Activated T-cell treated with anti-CD3 and anti-CD28 coated beads, Interleukin-2, amount 50 U/mL, for 48 hours (primary cell): Measurements from ENCODE around the gene BEST2.

Experiments
- DNase-seq, 2 experiments: peaks; one replicate each; pipeline ENCODE4 v3.0.0-alpha.2; 2020

BEST2 gene

GRCh38 chr19:12731337-12731736, 20.3 kb upstream of the BEST2 start:
- DNase-seq: no peak

- DNase-seq: peak; percentile 71 to 75
These were observed 18.0 kb upstream of the BEST2 start for GRCh38 chr19:12733369-12734214.

DNA sequence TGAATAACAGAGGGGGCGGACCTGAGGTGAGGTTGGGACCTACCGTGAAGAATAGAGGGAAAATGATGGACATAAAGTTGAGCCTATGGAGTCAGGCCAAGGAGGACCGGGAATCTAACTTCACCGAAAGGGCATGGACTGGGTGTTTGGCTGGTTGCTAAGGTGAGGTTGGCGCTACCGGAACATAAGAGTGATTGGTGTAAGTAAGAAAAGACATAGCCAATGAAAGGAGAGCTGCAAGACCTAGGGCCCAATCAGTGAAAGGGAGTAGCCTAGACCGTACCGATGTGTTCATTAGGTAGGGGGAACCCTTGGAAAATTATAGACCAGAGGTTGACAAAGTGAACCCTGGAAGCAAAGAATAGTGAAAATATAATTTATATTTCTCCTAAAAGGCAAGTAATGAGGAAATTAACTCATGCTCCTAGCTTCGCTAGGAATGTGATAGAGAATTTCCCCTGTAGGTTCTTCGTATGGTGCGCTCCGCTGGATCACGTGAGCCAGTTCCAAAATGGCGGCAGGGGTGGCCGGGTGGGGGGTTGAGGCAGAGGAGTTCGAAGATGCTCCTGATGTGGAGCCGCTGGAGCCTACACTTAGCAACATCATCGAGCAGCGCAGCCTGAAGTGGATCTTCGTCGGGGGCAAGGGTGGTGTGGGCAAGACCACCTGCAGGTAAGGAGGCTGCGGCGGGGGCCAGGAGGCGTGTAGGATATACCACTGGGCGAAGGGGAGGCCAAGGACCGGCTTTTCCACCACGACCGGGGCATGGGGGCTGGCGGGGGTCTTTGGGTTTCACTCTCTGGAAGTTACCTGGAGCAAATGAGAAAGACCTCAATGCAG, 14.4 kb upstream of the BEST2 start, which contains the start of gene GET3:
GET3 (plus strand) TSS at position 503 of the 840 bp plus-strand sequence; CDS start at position 512, 9 bp downstream.
- peak; percentile 82 to 83 for DNase-seq

DNA sequence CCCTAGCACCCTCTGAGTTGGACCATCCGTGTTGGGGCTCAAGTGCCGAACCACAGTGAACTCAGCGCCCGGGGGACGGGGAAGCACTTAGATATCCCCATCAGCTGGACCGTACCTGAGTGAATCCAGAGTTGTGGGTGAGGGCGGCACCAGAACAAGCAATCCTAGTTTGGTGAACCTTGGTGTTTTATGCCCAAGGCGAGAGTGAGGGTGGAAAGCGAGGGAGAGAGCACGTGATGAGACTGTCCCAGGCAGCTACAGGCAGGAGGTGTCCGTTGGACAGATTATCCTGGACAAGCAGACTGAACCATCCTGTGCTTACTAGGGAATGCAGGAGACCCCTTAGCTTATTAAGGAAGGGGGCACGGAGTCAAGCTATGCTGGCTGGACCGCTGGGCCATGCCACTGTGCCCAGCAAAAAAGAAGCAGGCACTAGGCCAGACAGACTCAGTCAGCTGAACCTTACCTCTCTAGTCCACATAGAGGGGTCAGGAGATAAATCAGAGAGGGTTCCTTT, 13.7 kb upstream of the BEST2 start:
- DNase-seq: no peak

DNA sequence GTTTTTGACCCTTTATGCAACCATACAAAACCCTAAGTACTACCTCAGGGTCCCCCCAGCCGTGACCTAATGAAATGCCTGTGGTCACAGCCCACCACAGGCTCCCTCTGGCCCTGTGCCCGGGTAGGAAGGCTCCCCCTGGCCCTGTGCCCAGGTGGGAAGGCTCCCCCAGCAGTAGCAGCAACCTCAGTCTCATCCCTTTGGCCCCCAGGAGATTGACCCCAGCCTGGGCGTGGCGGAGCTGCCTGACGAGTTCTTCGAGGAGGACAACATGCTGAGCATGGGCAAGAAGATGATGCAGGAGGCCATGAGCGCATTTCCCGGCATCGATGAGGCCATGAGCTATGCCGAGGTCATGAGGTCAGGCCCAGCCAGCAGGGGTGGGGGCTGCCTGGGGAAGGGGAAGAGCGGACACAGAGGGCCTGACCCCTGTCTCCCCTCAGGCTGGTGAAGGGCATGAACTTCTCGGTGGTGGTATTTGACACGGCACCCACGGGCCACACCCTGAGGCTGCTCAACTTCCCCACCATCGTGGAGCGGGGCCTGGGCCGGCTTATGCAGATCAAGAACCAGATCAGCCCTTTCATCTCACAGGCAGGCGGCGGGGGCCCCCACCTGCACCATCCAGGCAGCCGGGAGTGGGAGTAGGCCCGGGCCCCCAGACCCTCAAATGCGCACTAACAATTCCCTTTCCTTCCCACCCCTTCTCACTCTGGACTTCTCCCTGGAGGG, 6.3 kb upstream of the BEST2 start:
- no peak for DNase-seq

DNA sequence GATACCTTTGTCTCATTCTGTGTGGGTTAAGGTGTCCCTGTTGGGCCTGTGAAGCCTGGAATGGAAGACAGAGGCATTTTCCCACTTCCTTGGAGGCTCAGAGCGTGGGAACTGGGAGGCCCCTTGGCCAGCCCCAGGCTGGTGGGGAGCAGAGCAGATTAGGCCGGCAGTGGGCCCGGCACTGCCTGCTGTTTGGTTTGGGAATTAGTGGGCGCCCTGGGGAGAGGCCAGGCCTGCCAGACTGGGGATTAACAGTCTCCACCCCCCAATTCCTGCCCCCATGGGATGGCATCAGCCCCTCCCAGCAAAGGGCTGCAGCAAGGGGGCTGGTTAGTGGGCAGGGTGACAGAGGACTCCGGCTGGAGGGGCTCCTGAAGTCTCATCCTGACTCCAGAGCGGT, 3.1 kb upstream of the BEST2 start:
- no peak for DNase-seq

GRCh38 chr19:12749938-12750521, 1.6 kb upstream of the BEST2 start:
- no peak for DNase-seq

- DNase-seq: no peak
These were observed 740 bp upstream of the BEST2 start for GRCh38 chr19:12750851-12751250.

GRCh38 chr19:12752056-12752781, 628 bp downstream of the BEST2 start:
- DNase-seq: no peak

DNA sequence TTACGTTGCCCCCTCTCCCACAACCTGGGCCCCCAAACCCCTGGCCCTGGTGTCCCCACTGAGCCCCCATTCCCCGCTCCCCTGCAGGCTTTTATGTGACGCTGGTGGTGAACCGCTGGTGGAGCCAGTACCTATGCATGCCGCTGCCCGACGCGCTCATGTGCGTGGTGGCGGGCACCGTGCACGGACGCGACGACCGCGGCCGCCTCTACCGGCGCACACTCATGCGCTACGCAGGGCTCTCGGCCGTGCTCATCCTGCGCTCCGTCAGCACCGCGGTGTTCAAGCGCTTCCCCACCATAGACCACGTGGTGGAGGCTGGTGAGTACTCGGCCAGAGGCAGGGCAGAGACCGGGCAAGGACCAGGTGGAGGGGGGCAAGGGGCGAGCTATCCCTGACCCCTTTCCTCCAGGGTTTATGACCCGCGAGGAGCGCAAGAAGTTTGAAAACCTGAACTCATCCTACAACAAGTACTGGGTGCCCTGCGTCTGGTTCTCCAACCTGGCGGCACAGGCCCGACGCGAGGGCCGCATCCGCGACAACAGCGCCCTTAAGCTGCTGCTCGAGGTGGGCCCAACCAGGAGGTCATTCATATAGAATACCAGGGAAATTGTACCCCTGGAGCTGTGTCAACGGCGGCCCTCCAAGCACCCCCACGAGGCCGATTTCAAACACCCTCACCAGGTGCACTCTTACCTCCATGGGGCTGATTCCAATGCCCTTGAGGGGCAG, 3.0 kb downstream of the BEST2 start:
- no peak for DNase-seq

GRCh38 chr19:12756150-12756883, 4.7 kb downstream of the BEST2 start:
- DNase-seq: no peak

- DNase-seq: peak; percentile 82 to 86
These were observed 6.1 kb downstream of the BEST2 start for GRCh38 chr19:12757544-12758274.

DNA sequence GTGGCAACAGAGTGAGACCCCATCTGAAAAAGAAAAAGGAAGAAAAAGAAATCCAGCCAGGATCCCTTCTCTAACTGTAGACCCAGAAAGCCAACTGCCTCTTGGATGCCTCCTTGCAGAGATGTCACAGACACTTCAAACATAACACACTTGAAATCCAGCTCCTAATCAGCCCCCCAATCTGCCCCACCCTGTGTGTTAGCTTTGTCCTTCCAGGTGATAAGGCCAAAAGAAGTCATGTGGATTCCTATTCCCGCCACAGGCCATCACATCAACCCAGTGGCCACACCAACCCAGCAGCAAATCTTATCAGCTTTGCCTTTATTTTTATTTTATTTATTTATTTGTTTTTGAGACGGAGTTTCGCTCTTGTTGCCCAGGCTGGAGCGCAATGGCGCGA, 8.1 kb downstream of the BEST2 start:
- DNase-seq: no peak

- DNase-seq: no peak
These were observed 11.5 kb downstream of the BEST2 start for GRCh38 chr19:12763100-12763499.

- no peak for DNase-seq
These were observed 13.1 kb downstream of the BEST2 start for GRCh38 chr19:12764698-12765097.

DNA sequence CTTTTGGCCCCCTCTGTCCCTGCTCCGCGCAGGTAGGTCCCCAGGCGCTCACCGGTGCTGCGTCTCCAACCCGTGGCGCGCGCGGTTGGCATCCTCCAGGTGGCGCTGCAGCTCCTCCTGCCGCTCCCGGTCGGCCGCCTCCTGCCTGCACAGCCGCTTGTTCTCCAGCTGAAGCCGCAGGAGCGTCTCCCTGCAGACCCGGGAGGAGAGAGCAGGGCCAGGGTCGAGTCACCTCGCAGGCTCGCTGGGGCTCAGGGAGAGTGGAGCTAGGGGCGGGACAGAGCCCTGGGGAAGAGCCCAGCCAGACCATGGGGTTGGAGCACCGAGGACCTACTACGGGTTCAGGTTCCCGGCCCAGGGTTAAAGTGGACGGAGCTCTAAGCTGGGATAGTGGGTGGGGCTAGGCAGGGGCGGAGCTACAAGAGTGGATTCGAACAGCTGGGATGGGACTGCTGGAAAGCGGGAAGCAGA, 14.5 kb downstream of the BEST2 start:
- DNase-seq: peak; percentile 90 to 94

GRCh38 chr19:12767150-12767549, 15.6 kb downstream of the BEST2 start:
- DNase-seq: no peak

DNA sequence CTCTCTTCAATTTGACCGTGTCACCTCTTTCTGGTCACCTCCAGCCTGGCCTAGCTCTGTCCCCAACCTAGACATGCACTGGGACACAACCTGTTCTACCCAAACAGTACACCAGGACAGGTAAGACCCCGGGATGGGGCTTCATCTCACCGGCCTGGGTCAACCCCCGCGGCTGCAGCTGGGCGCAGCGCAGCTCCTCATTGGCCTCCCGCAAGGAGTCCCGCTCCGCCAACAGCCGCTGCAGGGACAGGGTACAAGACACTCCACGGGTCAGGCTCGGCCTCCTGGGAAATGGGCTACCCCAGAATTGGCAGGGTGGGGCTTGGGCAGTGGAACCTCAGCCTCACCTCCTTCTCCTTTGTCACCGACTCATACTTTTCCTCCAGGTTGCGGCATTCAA, 16.1 kb downstream of the BEST2 start:
- no peak for DNase-seq

DNA sequence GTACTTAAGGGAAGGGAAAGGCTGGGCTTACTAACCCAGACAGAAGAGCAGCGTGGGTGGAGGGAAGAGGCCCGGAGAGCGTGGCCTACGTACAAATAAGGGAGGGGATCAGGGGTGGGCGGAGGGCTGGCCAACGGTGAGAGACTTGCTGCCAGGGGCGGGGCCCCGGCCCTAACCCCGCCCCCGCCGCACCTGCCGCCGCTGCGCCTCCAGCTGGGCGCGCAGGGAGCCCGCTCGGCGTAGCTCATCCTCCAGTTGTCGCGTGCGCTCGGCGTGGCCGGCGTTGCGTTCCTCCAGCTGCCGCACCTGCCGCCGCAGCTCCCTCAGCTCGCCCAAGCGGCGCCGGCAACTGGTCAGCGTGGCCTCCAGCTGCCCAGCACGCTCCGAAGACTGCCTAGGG, 18.1 kb downstream of the BEST2 start:
- DNase-seq: peak; percentile 53 to 72

DNA sequence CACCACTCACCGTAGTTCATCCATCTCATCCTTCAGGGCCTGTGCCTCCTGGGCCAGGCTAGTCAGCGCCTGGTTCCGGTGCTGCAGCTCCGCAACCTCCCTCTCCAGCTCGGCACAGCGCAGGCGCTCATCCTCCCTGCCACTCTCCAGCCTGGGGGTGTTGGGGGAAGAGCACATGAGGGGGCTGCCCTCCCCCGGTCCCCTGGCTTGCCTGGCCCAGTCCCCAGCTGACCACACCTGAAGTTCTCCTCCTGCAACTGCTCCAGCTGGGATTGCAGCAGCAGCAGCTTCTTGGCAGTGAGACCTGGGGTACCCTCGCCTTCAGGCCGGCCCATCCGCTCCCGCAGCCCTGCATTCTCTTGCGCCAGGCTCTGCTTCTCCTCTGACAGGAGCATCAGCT, 19.3 kb downstream of the BEST2 start:
- DNase-seq: no peak
